Astrocyte (in vitro differentiated cells and primary cell): ENCODE measurements around the gene GLRX2.

Source experiments
- EZH2 ChIP-seq: IDR thresholded peaks from 2 replicates; pipeline ENCODE4 v1.6.1; 2012; ENCODE audit warnings: mild to moderate bottlenecking, low read length, inconsistent platforms; ENCODE audit not compliant: insufficient read depth
- TF ChIP-seq, protein P1 (sequence below): IDR thresholded peaks from 2 replicates; pipeline ENCODE4 v1.5.1; 2011; ENCODE audit warnings: low read depth, mild to moderate bottlenecking, inconsistent platforms, low read length, moderate library complexity; ENCODE audit not compliant: insufficient read depth

DNA sequence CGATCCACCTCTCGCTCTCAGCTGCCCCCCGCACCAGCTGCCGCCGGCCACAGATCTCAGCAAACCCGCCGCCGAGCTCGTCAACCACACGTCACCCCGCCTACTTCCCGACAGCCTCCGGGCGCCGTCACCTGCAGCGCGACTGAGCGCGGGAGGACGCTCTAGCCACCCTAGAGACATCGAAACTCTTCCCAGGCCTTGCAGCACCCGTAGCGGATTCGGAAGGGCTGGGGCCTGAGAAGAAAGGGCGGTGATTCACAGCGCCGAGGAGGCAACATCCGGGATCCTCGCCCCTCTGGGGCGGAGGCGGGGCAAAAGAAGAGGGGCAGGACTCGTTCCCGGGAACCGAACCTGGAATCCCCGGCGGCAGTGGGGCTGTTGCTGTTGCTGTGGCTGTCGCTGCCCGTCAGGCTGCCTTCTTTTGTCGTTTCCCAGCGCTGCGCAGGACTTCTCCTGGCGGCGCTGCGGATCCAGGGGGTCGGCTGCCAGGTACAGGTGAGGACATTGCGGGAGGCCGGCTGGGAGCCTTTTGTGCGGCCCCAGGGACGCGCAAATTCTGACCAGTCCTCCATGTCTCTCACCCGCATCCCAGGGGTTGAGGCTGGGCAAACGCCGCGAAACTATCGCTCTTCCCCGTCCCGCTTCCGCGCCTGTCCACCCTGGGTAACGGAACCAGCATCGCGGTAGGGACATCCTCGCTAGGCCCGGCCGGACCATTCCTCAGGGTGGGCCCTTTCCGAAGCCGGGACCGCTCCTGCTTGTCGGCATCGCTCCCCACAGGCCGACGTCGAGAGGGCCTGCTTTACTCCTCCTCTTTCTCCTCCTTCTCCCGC is 45.7 kb downstream of the GLRX2 start, which contains the start of the genes RO60 and UCHL5:
- TF ChIP-seq, protein P1, sequence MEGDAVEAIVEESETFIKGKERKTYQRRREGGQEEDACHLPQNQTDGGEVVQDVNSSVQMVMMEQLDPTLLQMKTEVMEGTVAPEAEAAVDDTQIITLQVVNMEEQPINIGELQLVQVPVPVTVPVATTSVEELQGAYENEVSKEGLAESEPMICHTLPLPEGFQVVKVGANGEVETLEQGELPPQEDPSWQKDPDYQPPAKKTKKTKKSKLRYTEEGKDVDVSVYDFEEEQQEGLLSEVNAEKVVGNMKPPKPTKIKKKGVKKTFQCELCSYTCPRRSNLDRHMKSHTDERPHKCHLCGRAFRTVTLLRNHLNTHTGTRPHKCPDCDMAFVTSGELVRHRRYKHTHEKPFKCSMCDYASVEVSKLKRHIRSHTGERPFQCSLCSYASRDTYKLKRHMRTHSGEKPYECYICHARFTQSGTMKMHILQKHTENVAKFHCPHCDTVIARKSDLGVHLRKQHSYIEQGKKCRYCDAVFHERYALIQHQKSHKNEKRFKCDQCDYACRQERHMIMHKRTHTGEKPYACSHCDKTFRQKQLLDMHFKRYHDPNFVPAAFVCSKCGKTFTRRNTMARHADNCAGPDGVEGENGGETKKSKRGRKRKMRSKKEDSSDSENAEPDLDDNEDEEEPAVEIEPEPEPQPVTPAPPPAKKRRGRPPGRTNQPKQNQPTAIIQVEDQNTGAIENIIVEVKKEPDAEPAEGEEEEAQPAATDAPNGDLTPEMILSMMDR: no peak
- no peak for TF ChIP-seq EZH2
